B cell (primary cell): ENCODE results near the gene THSD4. TPM values are rescaled to one million over a fixed set of nuclear protein-coding genes. Genes with fewer than 3 reads are reported as not detected.

ENCODE experiments used
- ATAC-seq: fragments of 200-7000 bp; cut with Tn5 transposase; one replicate; pipeline ENCODE4 v1.10.0; 2021; ENCODE audit warnings: low read depth, mild to moderate bottlenecking, moderate number of reproducible peaks, moderate library complexity
- CTCF ChIA-PET: fragments of 350-600 bp; sonication (Branson Sonifier 250); formaldehyde crosslinking; loops from one replicate; lab custom pipeline; 2021; ENCODE audit warnings: antibody characterized with exemption, inconsistent platforms; lab: Charles Lee
- POLR2A ChIA-PET: fragments of 350-600 bp; sonication (Branson Sonifier 250); formaldehyde crosslinking; loops from one replicate; lab custom pipeline; 2021; ENCODE audit warnings: antibody characterized with exemption; lab: Charles Lee
- DNase-seq: peaks from one replicate; pipeline ENCODE4 v3.0.0; 2013
- H2AFZ ChIP-seq: 2 replicates; pipeline ENCODE4 v1.6.1; 2012; ENCODE audit warnings: mild to moderate bottlenecking, low read depth, low read length; ENCODE audit not compliant: insufficient read depth, poor library complexity, severe bottlenecking
- H3K27ac ChIP-seq, 2 donors: 1 replicate in 1 of 2; 2 replicates in 1 of 2; pipeline ENCODE4 v1.5.1; 2012 to 2013; ENCODE audit warnings: low read length in 2 of 2, mild to moderate bottlenecking in 2 of 2, moderate library complexity in 1 of 2
- H3K27me3 ChIP-seq, 4 experiments: fragments of 200-600 bp in 1 of 4; sonication (generic) in 1 of 4; replicated peaks in 1 of 4; 1 replicate in 2 of 4; 2 replicates in 2 of 4; pipeline versions ENCODE4 v1.6.1 to v1.7.0; 2013 to 2016; ENCODE audit warnings: low read length in 3 of 4, mild to moderate bottlenecking in 2 of 4, mixed read lengths in 1 of 4, moderate library complexity in 1 of 4; ENCODE audit not compliant: insufficient read depth in 4 of 4, control insufficient read depth in 3 of 4; ENCODE audit errors: control extremely low read depth in 1 of 4
- H3K36me3 ChIP-seq, 2 experiments: replicated peaks in 1 of 2; 1 replicate in 1 of 2; 2 replicates in 1 of 2; pipeline versions ENCODE4 v1.6.1 to v1.7.1; 2013; ENCODE audit warnings: low read length in 1 of 2; ENCODE audit not compliant: insufficient read depth in 2 of 2, control insufficient read depth in 1 of 2; ENCODE audit errors: control extremely low read depth in 1 of 2, extremely low read depth in 1 of 2
- H3K4me1 ChIP-seq, 2 donors: fragments of 200-600 bp in 1 of 2; sonication (generic) in 1 of 2; 1 replicate in 1 of 2; 2 replicates in 1 of 2; pipeline versions ENCODE4 v1.5.1 to v1.6.1; 2013 to 2017; ENCODE audit warnings: low read length in 2 of 2; ENCODE audit not compliant: control insufficient read depth in 2 of 2, insufficient read depth in 2 of 2
- H3K4me2 ChIP-seq: replicated peaks from 2 replicates; pipeline ENCODE3; 2012; ENCODE audit warnings: mild to moderate bottlenecking, low read depth, low read length; ENCODE audit not compliant: poor library complexity, severe bottlenecking
- H3K4me3 ChIP-seq, 5 experiments: fragments of 200-600 bp in 1 of 5; sonication (generic) in 1 of 5; 1 replicate in 3 of 5; 2 replicates in 2 of 5; pipeline versions ENCODE4 v1.5.1 to v1.7.0; 2011 to 2016; ENCODE audit warnings: low read length in 4 of 5, mild to moderate bottlenecking in 4 of 5, low read depth in 2 of 5, control low read depth in 1 of 5, moderate library complexity in 1 of 5; ENCODE audit not compliant: insufficient read depth in 1 of 5; ENCODE audit errors: control extremely low read depth in 1 of 5, extremely low read depth in 1 of 5
- H3K79me2 ChIP-seq: fragments of 200-600 bp; sonication (generic); one replicate; pipeline ENCODE4 v1.6.0; 2016; ENCODE audit warnings: low read length; ENCODE audit not compliant: control insufficient read depth, insufficient read depth
- H3K9ac ChIP-seq: fragments of 200-600 bp; sonication (generic); 2 replicates; pipeline ENCODE4 v1.6.1; 2017; ENCODE audit warnings: mild to moderate bottlenecking, low read length, moderate library complexity
- H3K9me3 ChIP-seq, 3 donors: one replicate each; pipeline versions ENCODE4 v1.6.1 to v1.7.1; 2013; ENCODE audit warnings: low read length in 2 of 3; ENCODE audit not compliant: control insufficient read depth in 2 of 3, insufficient read depth in 1 of 3; ENCODE audit errors: control extremely low read depth in 1 of 3
- H4K20me1 ChIP-seq: 2 replicates; pipeline ENCODE4 v1.6.0; 2012; ENCODE audit warnings: mild to moderate bottlenecking, low read length; ENCODE audit not compliant: insufficient read depth, control insufficient read depth, poor library complexity, severe bottlenecking
- H3K27ac Mint-ChIP-seq: one replicate; pipeline ENCODE4 v1.8.0; 2021; ENCODE audit warnings: mixed read lengths
- H3K27me3 Mint-ChIP-seq: one replicate; pipeline ENCODE4 v1.8.0; 2021; ENCODE audit warnings: mixed read lengths
- H3K4me1 Mint-ChIP-seq: one replicate; pipeline ENCODE4 v1.8.0; 2021; ENCODE audit warnings: mixed read lengths
- H3K4me3 Mint-ChIP-seq: one replicate; pipeline ENCODE4 v1.8.0; 2021; ENCODE audit warnings: mixed read lengths
- H3K9me3 Mint-ChIP-seq: one replicate; pipeline ENCODE4 v1.8.0; 2022; ENCODE audit warnings: mixed read lengths; ENCODE audit not compliant: insufficient read depth
- CTCF ChIP-seq: fragments of 200-600 bp; IDR thresholded peaks from one replicate; pipeline ENCODE4 v1.8.0; 2022; ENCODE audit warnings: antibody characterized with exemption, mild to moderate bottlenecking
- EZH2 ChIP-seq: IDR thresholded peaks from 2 replicates; pipeline ENCODE4 v1.6.1; 2012; ENCODE audit warnings: borderline replicate concordance, low read depth, mild to moderate bottlenecking, moderate library complexity, low read length; ENCODE audit not compliant: insufficient read depth, poor library complexity, severe bottlenecking
- WGBS: methylation state at CpG from one replicate; pipeline ENCODE4 v1.1.5; 2013; ENCODE audit warnings: missing lambda C conversion rate; ENCODE audit not compliant: insufficient coverage; 5-methylcytosine and 5-hydroxymethylcytosine counted together
- intact Hi-C: fragments of 100-400 bp; cut with micrococcal nuclease; formaldehyde crosslinking; loops from one replicate; pipeline ENCODE4 v1.10.0; 2022
- polyA plus RNA-seq: library from polyadenylated mRNA; depleted of rRNA; stranded (reverse); fragments of >200 nt; gene quantifications from 2 replicates; pipeline ENCODE4 v1.2.3, GENCODE V29; 2012
- total RNA-seq, 2 donors: library from RNA; stranded (reverse); fragments of 120-200 nt in 1 of 2; gene quantifications; 1 replicate in 1 of 2; 2 replicates in 1 of 2; pipeline versions ENCODE4 v1.2.3 to v1.2.4, GENCODE V29; 2013 to 2022

Gene THSD4
- total and polyA plus RNA-seq, 2 donors (not counting 1 experiment from before 2014, with no cell fraction given): not detected

GRCh38 chr15:71782422-71783165 is 667.3 kb downstream of the THSD4 start:
- Histone ChIP-seq H4K20me1 (no peaks in the 10 kb centered on the region), H3K4me2 (no peak overlapping the region), H3K27me3 (no peaks in the 10 kb centered on the region), H3K36me3 (no peaks in the 10 kb centered on the region), H3K9me3 (no peaks in the 10 kb centered on the region), H3K9ac (no peak overlapping the region), H3K4me3 (no peak overlapping the region), H3K79me2 (no peaks in the 10 kb centered on the region), H3K4me1 (no peaks in the 10 kb centered on the region), H2AFZ (no peak overlapping the region), H3K27ac (no peak overlapping the region)
- no peak for TF ChIP-seq EZH2
- no peak for TF ChIP-seq CTCF
- H3K9me3 Mint-ChIP-seq: no peaks in the 10 kb centered on the region
- peaks cover 3% of the 10 kb centered on the region for H3K4me1 Mint-ChIP-seq
- CTCF ChIA-PET: interaction anchor here (0.8 to 4.0 kb wide), 5 partner anchors 10 to 380 kb away, joined by 3 to 19 read pairs (median 8); no protein-coding TSS in a partner anchor
- H3K27ac Mint-ChIP-seq: no peak overlapping the region
- ATAC-seq: no peak
- H3K27me3 Mint-ChIP-seq: peaks cover 22% of the 10 kb centered on the region
- WGBS: 33% methylated on average over 1 of the region's 10 CpGs
- no peak overlapping the region for H3K4me3 Mint-ChIP-seq
- intact Hi-C loops: no loop called here
- no peak for DNase-seq
- POLR2A ChIA-PET: no interaction called here

GRCh38 chr15:71784719-71785118 is 669.4 kb downstream of the THSD4 start:
- CTCF ChIA-PET: interaction anchor here (1.1 to 2.7 kb wide), 4 partner anchors 41 to 372 kb away, joined by 3 to 32 read pairs (median 10); no protein-coding TSS in a partner anchor
- DNase-seq: no peak

More at GRCh38 chr15:71784719-71785118, 669.4 kb downstream of the THSD4 start:
- Histone ChIP-seq H3K27ac (no peak overlapping the region), H3K4me2 (no peak overlapping the region), H3K36me3 (no peaks in the 10 kb centered on the region), H3K9me3 (no peaks in the 10 kb centered on the region), H3K4me3 (no peak overlapping the region), H3K9ac (no peak overlapping the region), H3K79me2 (no peaks in the 10 kb centered on the region), H3K4me1 (no peaks in the 10 kb centered on the region), H3K27me3 (no peaks in the 10 kb centered on the region), H2AFZ (no peak overlapping the region), H4K20me1 (no peaks in the 10 kb centered on the region)
- Mint-ChIP-seq H3K4me1 (peaks cover 3% of the 10 kb centered on the region), H3K27me3 (peaks cover 22% of the 10 kb centered on the region), H3K4me3 (no peak overlapping the region), H3K27ac (no peak overlapping the region), H3K9me3 (no peaks in the 10 kb centered on the region)
- POLR2A ChIA-PET: no interaction called here
- intact Hi-C loops: loop anchor here (1.0 kb wide), 1 partner anchor 372 kb away; no protein-coding TSS in a partner anchor
- TF ChIP-seq CTCF (peak; percentile 44), EZH2 (no peak)
- ATAC-seq: no peak
- 71% methylated on average over 4 of the region's 6 CpGs for WGBS
